Measurements from ENCODE around the gene MAPK8.

DNA sequence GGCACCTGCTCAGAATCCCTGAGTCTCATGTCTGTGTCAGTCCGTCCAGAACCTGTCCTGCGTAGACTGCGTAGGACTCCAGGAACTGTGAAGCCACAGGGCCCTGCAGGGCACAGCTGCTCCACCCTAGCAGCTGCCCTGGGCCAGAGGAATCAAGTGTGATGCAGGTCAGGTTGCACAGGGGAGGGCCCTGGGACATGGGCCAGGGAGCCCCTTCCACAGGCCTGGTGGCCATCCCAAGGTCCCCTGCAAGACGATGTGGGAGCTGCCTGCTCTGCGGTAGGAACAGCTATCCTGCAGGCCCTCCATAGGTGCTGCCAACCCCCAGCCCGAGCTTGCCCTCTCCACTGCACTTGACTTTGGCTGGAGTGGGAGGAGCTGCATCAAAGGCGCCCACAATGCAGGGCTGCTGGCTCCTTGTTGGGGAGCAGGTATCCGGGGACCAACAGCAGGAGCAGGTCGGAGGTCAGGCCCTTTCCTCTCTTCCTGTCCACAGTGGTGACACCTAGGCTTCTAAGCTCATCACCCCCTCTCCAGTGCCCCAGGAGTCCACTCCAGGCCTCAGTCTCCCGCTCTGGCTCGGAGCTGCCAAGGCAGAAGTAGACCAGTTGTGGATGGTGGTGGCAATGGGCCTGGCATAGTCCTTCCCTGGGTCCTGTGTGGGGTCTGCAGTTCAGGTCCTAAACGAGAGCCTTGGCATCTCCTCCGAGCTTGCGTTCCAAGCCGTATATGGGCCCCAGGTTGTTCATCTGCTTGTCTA lies 149.1 kb downstream of the MAPK8 start:
- TF ChIP-seq, protein P1, sequence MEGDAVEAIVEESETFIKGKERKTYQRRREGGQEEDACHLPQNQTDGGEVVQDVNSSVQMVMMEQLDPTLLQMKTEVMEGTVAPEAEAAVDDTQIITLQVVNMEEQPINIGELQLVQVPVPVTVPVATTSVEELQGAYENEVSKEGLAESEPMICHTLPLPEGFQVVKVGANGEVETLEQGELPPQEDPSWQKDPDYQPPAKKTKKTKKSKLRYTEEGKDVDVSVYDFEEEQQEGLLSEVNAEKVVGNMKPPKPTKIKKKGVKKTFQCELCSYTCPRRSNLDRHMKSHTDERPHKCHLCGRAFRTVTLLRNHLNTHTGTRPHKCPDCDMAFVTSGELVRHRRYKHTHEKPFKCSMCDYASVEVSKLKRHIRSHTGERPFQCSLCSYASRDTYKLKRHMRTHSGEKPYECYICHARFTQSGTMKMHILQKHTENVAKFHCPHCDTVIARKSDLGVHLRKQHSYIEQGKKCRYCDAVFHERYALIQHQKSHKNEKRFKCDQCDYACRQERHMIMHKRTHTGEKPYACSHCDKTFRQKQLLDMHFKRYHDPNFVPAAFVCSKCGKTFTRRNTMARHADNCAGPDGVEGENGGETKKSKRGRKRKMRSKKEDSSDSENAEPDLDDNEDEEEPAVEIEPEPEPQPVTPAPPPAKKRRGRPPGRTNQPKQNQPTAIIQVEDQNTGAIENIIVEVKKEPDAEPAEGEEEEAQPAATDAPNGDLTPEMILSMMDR (conservative IDR thresholded peaks at IDR 0.05; ENCODE audit: low read length) = no peak
- no peak for TF ChIP-seq EZH2phosphoT487 (IDR thresholded peaks at IDR 0.05; ENCODE audit: borderline replicate concordance, low read depth, low read length)

Measured in OCI-LY7 (cell line).